NCI-H524 treated with DMSO at 0.1 percent for 48 hours (cell line): Measurements from ENCODE around the gene UEVLD.
A peak's percentile ranks its signal among the peaks of the same experiment; 100 is the strongest.
"Not testable (repeated sequence)": the region's sequence is repeated elsewhere in the genome, so short reads cannot be mapped to it uniquely, and the experiment has no call there.

ENCODE experiments used
- DNase-seq: peaks from one replicate; lab custom pipeline; 2025; lab: John Stamatoyannopoulos, UW

The UEVLD gene

GRCh38 chr11:18588297-18589252 lies at the start of gene UEVLD:
Gene UEVLD (minus strand): TSS chr11:18588734. CDS start chr11:18588654, 80 bp downstream.
- peak; percentile 19 for DNase-seq

- DNase-seq, result peak; percentile 84
Measured at GRCh38 chr11:18634140-18635032, 45.9 kb upstream of the UEVLD start, which contains the start of gene SPTY2D1. Gene SPTY2D1 (minus strand): TSS chr11:18634342. CDS start chr11:18634257, 85 bp downstream.

- DNase-seq, result no peak
Measured at GRCh38 chr11:18633256-18634139, 45.0 kb upstream of the UEVLD start.

GRCh38 chr11:18632841-18633240 lies 44.3 kb upstream of the UEVLD start:
- DNase-seq, result no peak

GRCh38 chr11:18624161-18624560 lies 35.6 kb upstream of the UEVLD start:
- no peak for DNase-seq

- DNase-seq, result no peak
Measured at GRCh38 chr11:18623707-18624106, 35.2 kb upstream of the UEVLD start.

GRCh38 chr11:18618342-18619025 lies 29.9 kb upstream of the UEVLD start:
- DNase-seq, result no peak

- no peak for DNase-seq
Measured at GRCh38 chr11:18617688-18618341, 29.3 kb upstream of the UEVLD start.

GRCh38 chr11:18615628-18616392 lies 27.3 kb upstream of the UEVLD start:
- no peak for DNase-seq

GRCh38 chr11:18614667-18615066 lies 26.1 kb upstream of the UEVLD start:
- DNase-seq, result no peak

GRCh38 chr11:18612394-18612793 lies 23.9 kb upstream of the UEVLD start:
- no peak for DNase-seq

- DNase-seq, result no peak
Measured at GRCh38 chr11:18611196-18611595, 22.7 kb upstream of the UEVLD start.

- no peak for DNase-seq
Measured at GRCh38 chr11:18608376-18608775, 19.8 kb upstream of the UEVLD start.

GRCh38 chr11:18600915-18601569 lies 12.5 kb upstream of the UEVLD start:
- no peak for DNase-seq

- no peak for DNase-seq
Measured at GRCh38 chr11:18599739-18600230, 11.3 kb upstream of the UEVLD start, which contains the start of gene MISFA. Gene MISFA (plus strand): TSS chr11:18599789. CDS start chr11:18599929, 140 bp downstream.

- no peak for DNase-seq
Measured at GRCh38 chr11:18594999-18595749, 6.6 kb upstream of the UEVLD start.

- DNase-seq, result not testable (repeated sequence)
Measured at GRCh38 chr11:18594088-18594487, 5.6 kb upstream of the UEVLD start.

- no peak for DNase-seq
Measured at GRCh38 chr11:18590571-18590970, 2.0 kb upstream of the UEVLD start.
